Fibroblast of skin of abdomen (primary cell): ENCODE data around the gene GSTT4.
"Not testable (repeated sequence)": the region's sequence is repeated elsewhere in the genome, so short reads cannot be mapped to it uniquely, and the experiment has no call there.

Source experiments
- DNase-seq: peaks from one replicate; pipeline ENCODE4 v3.0.0-alpha.2; 2013

GSTT4 gene

DNA sequence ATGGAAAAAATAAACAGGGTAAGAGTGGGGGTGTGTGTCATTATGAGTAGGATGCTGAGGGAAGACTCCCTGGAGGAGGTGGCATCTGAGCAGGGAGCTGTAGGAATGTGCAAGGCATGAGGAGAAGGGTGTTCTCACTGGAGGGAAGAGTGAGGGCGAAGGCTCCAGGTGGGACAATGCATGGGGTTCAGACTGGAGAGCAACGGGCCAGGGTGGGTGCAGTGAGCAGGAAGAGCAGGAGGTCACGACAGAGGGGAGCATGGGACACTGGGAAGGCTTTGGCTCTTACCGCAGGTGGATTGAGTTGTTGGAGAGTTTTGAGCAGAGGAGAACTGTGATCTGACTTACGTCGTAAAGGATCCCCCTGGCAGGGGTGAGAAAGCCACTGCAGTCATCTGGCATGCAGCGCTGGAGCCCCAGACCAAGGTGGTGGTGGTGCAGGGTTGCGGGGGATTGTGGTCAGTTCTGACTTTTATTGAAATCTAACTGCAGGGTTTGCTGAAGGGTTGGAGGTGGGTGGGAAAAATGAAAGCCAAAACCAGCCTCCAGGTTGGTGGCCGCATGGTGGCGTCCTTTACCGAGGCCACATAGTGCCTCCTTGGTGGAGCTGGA lies 52.4 kb downstream of the GSTT4 start:
- not testable (repeated sequence) for DNase-seq

DNA sequence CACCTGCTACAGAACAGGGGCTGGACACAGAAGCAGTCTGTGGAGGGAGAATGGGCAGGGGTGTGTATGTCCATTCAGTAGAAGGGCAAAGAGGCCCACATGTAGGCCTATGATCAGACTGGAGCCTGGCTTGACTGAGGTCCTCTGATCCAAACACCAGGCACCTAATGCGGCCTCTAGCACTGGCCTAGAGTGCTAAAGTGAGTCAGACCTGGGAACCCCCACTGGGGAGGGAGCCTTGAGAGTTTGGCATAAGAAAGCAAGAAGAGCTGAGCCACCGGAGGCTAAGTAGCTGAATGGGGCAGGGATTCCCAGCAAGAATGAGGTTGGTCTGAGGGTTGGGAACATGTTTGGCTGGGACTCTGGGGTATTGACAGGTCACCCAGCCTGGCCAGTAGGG lies 53.9 kb downstream of the GSTT4 start:
- DNase-seq = not testable (repeated sequence)

DNA sequence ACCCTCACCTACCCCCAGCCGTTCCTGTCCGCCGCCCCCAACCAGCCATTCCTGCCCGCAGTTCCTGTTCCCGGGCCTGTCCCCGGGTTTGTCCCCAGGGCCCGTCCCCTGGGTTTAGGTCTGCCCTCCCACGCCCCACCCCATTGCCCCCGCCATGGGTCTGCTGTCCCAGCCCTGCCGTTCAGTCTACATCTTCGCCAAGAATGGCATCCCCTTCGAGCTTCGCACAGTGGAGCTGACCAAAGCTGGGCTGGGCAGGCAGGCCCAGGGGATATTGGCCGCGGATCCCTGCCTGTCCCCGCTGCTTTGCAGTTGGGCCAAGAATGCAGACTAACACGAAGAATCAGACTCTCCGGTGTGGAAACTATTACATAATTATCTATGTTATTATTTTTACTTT lies 55.5 kb downstream of the GSTT4 start:
- not testable (repeated sequence) for DNase-seq
